GM12878 (cell line): Measurements from ENCODE around the gene MAP2K1. TPM values are rescaled to one million over a fixed set of nuclear protein-coding genes. Genes with fewer than 3 reads are reported as not detected.

Source experiments
- HDGF ChIP-seq: fragments of 450-650 bp; IDR thresholded peaks from 2 replicates; pipeline ENCODE4 v1.6.1; 2016; ENCODE audit warnings: antibody characterized with exemption
- KDM1A ChIP-seq: fragments of 200-600 bp; sonication (generic); IDR thresholded peaks from 2 replicates; pipeline ENCODE4 v1.6.1; 2016; ENCODE audit warnings: borderline replicate concordance
- PAX5 ChIP-seq: IDR thresholded peaks from 2 replicates; pipeline ENCODE4 v1.6.1; 2011; ENCODE audit warnings: low read depth, low read length, borderline replicate concordance
- RAD21 ChIP-seq: IDR thresholded peaks from 2 replicates; pipeline ENCODE4 v1.6.1; 2011; ENCODE audit warnings: mild to moderate bottlenecking, low read depth, low read length, moderate library complexity; ENCODE audit not compliant: insufficient read depth
- RAD51 ChIP-seq: fragments of 450-650 bp; IDR thresholded peaks from 2 replicates; pipeline ENCODE4 v1.6.1; 2016; ENCODE audit warnings: moderate library complexity, mild to moderate bottlenecking, inconsistent platforms
- RELA ChIP-seq: fragments of 450-650 bp; IDR thresholded peaks from 2 replicates; pipeline ENCODE4 v1.8.0; 2014; ENCODE audit warnings: borderline replicate concordance; ENCODE audit not compliant: partially characterized antibody
- RUNX3 ChIP-seq: IDR thresholded peaks from 2 replicates; pipeline ENCODE4 v1.6.1; 2012; ENCODE audit warnings: low read length, inconsistent platforms
- TAF1 ChIP-seq: IDR thresholded peaks from 2 replicates; pipeline ENCODE4 v1.6.1; 2011; ENCODE audit warnings: mild to moderate bottlenecking, low read depth, low read length, borderline replicate concordance
- YBX1 ChIP-seq: fragments of 450-650 bp; IDR thresholded peaks from 2 replicates; pipeline ENCODE4 v1.6.1; 2016; ENCODE audit warnings: antibody characterized with exemption
- ZNF687 ChIP-seq: fragments of 450-650 bp; IDR thresholded peaks from 2 replicates; pipeline ENCODE4 v1.6.1; 2017; ENCODE audit warnings: mild to moderate bottlenecking, moderate library complexity
- polyA plus RNA-seq, 11 experiments: library from polyadenylated mRNA; depleted of rRNA in 4 of 11; unstranded in 6 of 11; stranded (reverse) in 5 of 11; fragments of >200 nt; fragmentation: Nextera tagmentation in 4 of 11; fragmentation: Illumina TruSeq in 1 of 11; extraction: Ambion mirVana in 4 of 11; extraction: Trizol in 1 of 11; gene quantifications; 1 replicate in 1 of 11; 2 replicates in 10 of 11; pipeline versions ENCODE4 v1.2.1 to v1.2.3, GENCODE V29; 2011 to 2016; ENCODE audit warnings: inconsistent platforms in 2 of 11, missing spikeins in 2 of 11, low read depth in 1 of 11
- total RNA-seq, 4 experiments: library from RNA; depleted of rRNA in 3 of 4; stranded (reverse); fragments of >200 nt in 3 of 4; fragmentation: Illumina TruSeq in 1 of 4; extraction: Trizol in 1 of 4; gene quantifications; 2 replicates each; pipeline versions ENCODE4 v1.2.1 to v1.2.3, GENCODE V29; 2013 to 2021
- TF ChIP-seq, protein P1 (sequence below): fragments of 450-650 bp; IDR thresholded peaks from 2 replicates; pipeline ENCODE4 v1.6.1; 2018; ENCODE audit warnings: borderline replicate concordance, mild to moderate bottlenecking; ENCODE audit not compliant: partially characterized antibody
- TF ChIP-seq, protein P2 (sequence below): IDR thresholded peaks from 2 replicates; pipeline ENCODE4 v1.6.1; 2012; ENCODE audit warnings: low read depth, low read length, improper control_type of control experiment
- TF ChIP-seq, protein P3 (sequence below): fragments of 150-350 bp; IDR thresholded peaks from 2 replicates; pipeline ENCODE4 v1.6.1; 2016; ENCODE audit warnings: low read depth, low read length
- TF ChIP-seq, protein P4 (sequence below): fragments of 450-650 bp; formaldehyde crosslinking; IDR thresholded peaks from 2 replicates; pipeline ENCODE4 v1.4.0; 2022; ENCODE audit warnings: mild to moderate bottlenecking, moderate library complexity

The MAP2K1 gene
- total and polyA plus RNA-seq, 10 of the 15 experiments (the other 5 are each of a cell fraction or from before 2014, with no cell fraction given) = 11.2 to 112 (median 56.6) TPM

DNA sequence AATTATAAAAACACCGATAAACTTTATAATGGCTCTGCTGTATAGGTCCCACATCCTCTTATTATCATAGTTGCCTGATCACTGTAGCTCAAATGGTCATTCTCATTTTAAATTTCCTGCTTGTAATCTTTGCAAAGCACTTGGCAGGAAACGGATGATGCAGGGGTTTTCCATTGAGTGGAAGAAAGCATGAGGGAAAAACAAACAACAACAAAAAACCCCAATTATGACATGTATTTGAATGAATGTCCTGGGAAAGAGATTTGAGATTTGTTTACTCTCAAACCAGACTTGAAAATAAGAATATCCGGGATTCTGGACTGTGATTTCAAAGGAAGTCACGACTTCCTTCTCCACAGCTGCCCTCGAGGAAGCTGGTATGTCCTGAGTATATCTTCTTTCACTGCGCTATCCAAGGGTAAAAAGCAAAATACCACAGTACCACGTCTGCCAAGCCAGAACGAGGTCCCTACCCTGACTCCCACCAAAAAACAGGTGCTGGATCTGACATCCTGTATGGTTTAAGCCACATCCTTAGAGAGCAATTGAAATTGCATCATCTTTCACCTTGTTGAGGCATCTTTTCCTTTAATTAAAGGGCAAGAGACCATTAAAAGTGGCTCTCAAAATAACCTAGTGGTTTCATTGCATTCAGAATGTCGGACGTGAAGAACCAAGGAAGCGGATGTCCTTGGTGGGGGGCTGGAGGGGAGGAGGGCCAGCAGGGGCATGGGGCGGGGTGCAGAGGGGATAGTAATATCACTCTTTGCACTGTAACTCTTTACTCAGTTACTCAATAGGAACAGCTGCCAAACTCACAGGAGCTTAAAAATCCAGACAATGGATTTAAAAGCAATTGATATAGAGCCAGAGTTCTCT lies 16.7 kb upstream of the MAP2K1 start (continued):
- TF ChIP-seq, protein P1, sequence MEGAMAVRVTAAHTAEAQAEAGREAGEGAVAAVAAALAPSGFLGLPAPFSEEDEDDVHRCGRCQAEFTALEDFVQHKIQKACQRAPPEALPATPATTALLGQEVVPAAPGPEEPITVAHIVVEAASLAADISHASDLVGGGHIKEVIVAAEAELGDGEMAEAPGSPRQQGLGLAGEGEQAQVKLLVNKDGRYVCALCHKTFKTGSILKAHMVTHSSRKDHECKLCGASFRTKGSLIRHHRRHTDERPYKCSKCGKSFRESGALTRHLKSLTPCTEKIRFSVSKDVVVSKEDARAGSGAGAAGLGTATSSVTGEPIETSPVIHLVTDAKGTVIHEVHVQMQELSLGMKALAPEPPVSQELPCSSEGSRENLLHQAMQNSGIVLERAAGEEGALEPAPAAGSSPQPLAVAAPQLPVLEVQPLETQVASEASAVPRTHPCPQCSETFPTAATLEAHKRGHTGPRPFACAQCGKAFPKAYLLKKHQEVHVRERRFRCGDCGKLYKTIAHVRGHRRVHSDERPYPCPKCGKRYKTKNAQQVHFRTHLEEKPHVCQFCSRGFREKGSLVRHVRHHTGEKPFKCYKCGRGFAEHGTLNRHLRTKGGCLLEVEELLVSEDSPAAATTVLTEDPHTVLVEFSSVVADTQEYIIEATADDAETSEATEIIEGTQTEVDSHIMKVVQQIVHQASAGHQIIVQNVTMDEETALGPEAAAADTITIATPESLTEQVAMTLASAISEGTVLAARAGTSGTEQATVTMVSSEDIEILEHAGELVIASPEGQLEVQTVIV = no peak
- TF ChIP-seq, protein P2, sequence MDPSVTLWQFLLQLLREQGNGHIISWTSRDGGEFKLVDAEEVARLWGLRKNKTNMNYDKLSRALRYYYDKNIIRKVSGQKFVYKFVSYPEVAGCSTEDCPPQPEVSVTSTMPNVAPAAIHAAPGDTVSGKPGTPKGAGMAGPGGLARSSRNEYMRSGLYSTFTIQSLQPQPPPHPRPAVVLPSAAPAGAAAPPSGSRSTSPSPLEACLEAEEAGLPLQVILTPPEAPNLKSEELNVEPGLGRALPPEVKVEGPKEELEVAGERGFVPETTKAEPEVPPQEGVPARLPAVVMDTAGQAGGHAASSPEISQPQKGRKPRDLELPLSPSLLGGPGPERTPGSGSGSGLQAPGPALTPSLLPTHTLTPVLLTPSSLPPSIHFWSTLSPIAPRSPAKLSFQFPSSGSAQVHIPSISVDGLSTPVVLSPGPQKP = no peak
- TF ChIP-seq RELA (peak; percentile 45), HDGF (no peak), RUNX3 (peak; percentile 82), TAF1 (peak; percentile 47; the same call in 1 of the 2 replicates), RAD51 (no peak), PAX5 (no peak), KDM1A (no peak), ZNF687 (peak; percentile 72), RAD21 (0 out of 2 replicates have a peak, but pooled peaks have one; percentile 0), YBX1 (no peak)
- TF ChIP-seq, protein P3, sequence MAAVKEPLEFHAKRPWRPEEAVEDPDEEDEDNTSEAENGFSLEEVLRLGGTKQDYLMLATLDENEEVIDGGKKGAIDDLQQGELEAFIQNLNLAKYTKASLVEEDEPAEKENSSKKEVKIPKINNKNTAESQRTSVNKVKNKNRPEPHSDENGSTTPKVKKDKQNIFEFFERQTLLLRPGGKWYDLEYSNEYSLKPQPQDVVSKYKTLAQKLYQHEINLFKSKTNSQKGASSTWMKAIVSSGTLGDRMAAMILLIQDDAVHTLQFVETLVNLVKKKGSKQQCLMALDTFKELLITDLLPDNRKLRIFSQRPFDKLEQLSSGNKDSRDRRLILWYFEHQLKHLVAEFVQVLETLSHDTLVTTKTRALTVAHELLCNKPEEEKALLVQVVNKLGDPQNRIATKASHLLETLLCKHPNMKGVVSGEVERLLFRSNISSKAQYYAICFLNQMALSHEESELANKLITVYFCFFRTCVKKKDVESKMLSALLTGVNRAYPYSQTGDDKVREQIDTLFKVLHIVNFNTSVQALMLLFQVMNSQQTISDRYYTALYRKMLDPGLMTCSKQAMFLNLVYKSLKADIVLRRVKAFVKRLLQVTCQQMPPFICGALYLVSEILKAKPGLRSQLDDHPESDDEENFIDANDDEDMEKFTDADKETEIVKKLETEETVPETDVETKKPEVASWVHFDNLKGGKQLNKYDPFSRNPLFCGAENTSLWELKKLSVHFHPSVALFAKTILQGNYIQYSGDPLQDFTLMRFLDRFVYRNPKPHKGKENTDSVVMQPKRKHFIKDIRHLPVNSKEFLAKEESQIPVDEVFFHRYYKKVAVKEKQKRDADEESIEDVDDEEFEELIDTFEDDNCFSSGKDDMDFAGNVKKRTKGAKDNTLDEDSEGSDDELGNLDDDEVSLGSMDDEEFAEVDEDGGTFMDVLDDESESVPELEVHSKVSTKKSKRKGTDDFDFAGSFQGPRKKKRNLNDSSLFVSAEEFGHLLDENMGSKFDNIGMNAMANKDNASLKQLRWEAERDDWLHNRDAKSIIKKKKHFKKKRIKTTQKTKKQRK = no peak
- TF ChIP-seq, protein P4, sequence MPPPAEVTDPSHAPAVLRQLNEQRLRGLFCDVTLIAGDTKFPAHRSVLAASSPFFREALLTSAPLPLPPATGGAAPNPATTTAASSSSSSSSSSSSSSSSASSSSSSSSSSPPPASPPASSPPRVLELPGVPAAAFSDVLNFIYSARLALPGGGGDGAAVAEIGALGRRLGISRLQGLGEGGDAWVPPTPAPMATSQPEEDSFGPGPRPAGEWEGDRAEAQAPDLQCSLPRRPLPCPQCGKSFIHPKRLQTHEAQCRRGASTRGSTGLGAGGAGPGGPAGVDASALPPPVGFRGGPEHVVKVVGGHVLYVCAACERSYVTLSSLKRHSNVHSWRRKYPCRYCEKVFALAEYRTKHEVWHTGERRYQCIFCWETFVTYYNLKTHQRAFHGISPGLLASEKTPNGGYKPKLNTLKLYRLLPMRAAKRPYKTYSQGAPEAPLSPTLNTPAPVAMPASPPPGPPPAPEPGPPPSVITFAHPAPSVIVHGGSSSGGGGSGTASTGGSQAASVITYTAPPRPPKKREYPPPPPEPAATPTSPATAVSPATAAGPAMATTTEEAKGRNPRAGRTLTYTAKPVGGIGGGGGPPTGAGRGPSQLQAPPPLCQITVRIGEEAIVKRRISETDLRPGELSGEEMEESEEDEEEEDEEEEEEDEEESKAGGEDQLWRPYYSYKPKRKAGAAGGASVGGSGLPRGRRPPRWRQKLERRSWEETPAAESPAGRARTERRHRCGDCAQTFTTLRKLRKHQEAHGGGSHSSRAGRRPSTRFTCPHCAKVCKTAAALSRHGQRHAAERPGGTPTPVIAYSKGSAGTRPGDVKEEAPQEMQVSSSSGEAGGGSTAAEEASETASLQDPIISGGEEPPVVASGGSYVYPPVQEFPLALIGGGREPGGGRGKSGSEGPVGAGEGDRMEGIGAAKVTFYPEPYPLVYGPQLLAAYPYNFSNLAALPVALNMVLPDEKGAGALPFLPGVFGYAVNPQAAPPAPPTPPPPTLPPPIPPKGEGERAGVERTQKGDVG (CRISPR knock-in tag) = no peak
